Smooth muscle cell (in vitro differentiated cells): ENCODE measurements around the gene GDA. TPM values are rescaled to one million over a fixed set of nuclear protein-coding genes. Genes with fewer than 3 reads are reported as not detected.
A peak's percentile ranks its signal among the peaks of the same experiment; 100 is the strongest.

Experiments
- DNase-seq: peaks from one replicate; lab custom pipeline; 2025; ENCODE audit not compliant: unreplicated experiment; lab: John Stamatoyannopoulos, UW
- H2AFZ ChIP-seq: fragments of 200-600 bp; sonication (generic); 2 replicates; pipeline ENCODE4 v1.6.0; 2016; ENCODE audit warnings: antibody characterized with exemption, low read depth, mild to moderate bottlenecking
- H3F3A ChIP-seq: fragments of 200-600 bp; sonication (generic); 2 replicates; pipeline ENCODE4 v1.6.0; 2017; ENCODE audit warnings: antibody characterized with exemption, low read depth
- H3K27ac ChIP-seq: fragments of 200-600 bp; sonication (generic); 2 replicates; pipeline ENCODE4 v1.5.1; 2016; ENCODE audit warnings: low read depth, mild to moderate bottlenecking
- H3K27me3 ChIP-seq: fragments of 200-600 bp; sonication (generic); 2 replicates; pipeline ENCODE4 v1.6.1; 2016; ENCODE audit warnings: low read depth, mild to moderate bottlenecking
- H3K36me3 ChIP-seq: fragments of 200-600 bp; sonication (generic); 2 replicates; pipeline ENCODE4 v1.5.1; 2016; ENCODE audit warnings: low read depth
- H3K4me1 ChIP-seq: fragments of 200-600 bp; sonication (generic); 2 replicates; pipeline ENCODE4 v1.5.1; 2016; ENCODE audit warnings: low read depth
- H3K4me2 ChIP-seq: fragments of 200-600 bp; sonication (generic); 2 replicates; pipeline ENCODE4 v1.6.0; 2016; ENCODE audit warnings: mild to moderate bottlenecking
- H3K4me3 ChIP-seq: fragments of 200-600 bp; sonication (generic); 2 replicates; pipeline ENCODE4 v1.5.1; 2016; ENCODE audit warnings: mild to moderate bottlenecking
- H3K79me2 ChIP-seq: fragments of 200-600 bp; sonication (generic); 2 replicates; pipeline ENCODE4 v1.6.0; 2016; ENCODE audit warnings: low read depth, mild to moderate bottlenecking
- H3K9ac ChIP-seq: fragments of 200-600 bp; sonication (generic); 2 replicates; pipeline ENCODE4 v1.6.0; 2016; ENCODE audit warnings: low read depth
- H3K9me3 ChIP-seq: fragments of 200-600 bp; sonication (generic); replicated peaks from 2 replicates; pipeline ENCODE4 v1.5.1; 2016; ENCODE audit warnings: low read depth
- H4K20me1 ChIP-seq: fragments of 200-600 bp; sonication (generic); 2 replicates; pipeline ENCODE4 v1.6.0; 2016; ENCODE audit warnings: low read depth
- CTCF ChIP-seq: fragments of 200-600 bp; sonication (generic); IDR thresholded peaks from 2 replicates; pipeline ENCODE4 v1.5.1; 2017; ENCODE audit warnings: borderline replicate concordance, mild to moderate bottlenecking, antibody characterized with exemption; ENCODE audit not compliant: insufficient read depth, poor library complexity, severe bottlenecking
- WGBS: methylation state at CpG from one replicate; pipeline ENCODE4 v1.1.7; 2016; ENCODE audit warnings: low lambda C conversion rate; 5-methylcytosine and 5-hydroxymethylcytosine counted together
- polyA plus RNA-seq: library from polyadenylated mRNA; unstranded; fragments of >200 nt; fragmentation: Nextera tagmentation; extraction: Ambion mirVana; gene quantifications from 2 replicates; pipeline ENCODE4 v1.2.1, GENCODE V29; 2016
- total RNA-seq: library from RNA; depleted of rRNA; stranded (reverse); fragments of >200 nt; gene quantifications from 2 replicates; pipeline ENCODE4 v1.2.3, GENCODE V29; 2014

The GDA gene
- total and polyA plus RNA-seq, 2 experiments from 2014 or later: 1.4 to 10.3 TPM

- Histone ChIP-seq H3K4me1 (no peaks in the 10 kb centered on the region), H3K27me3 (no peaks in the 10 kb centered on the region), H3K79me2 (no peaks in the 10 kb centered on the region), H3F3A (no peaks in the 10 kb centered on the region), H3K9ac (no peak overlapping the region), H3K4me2 (no peak overlapping the region), H4K20me1 (no peaks in the 10 kb centered on the region), H3K36me3 (no peaks in the 10 kb centered on the region), H3K4me3 (no peak overlapping the region), H3K27ac (no peak overlapping the region), H2AFZ (no peak overlapping the region), H3K9me3 (no peaks in the 10 kb centered on the region)
- 77% methylated on average over 3 of the region's 3 CpGs for WGBS
- TF ChIP-seq CTCF: peak; percentile 50
- no peak for DNase-seq
Observed at GRCh38 chr9:72203205-72203803, 54.1 kb downstream of the GDA start.

DNA sequence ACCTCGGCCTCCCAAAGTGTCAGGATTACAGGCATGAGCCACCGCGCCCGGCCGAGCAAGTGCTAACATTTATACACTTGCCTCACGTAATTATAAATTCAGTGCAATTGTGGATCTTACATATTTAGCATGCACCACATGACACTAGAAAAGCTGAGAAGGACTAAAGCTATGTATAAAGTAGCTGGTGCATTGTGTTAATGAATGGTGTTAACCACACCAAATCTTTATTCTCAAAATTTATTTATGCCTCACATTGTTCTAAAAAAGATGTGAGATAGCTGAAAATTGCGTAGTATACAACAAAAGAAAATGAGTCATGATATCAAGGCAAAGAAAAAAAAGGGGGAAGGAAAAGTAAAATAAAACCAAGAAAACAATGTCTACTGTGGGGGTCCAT, 54.8 kb downstream of the GDA start:
- H3K9me3 ChIP-seq: no peaks in the 10 kb centered on the region
- DNase-seq: no peak
- H2AFZ ChIP-seq: no peak overlapping the region
- no peak overlapping the region for H3K27ac ChIP-seq
- 93% methylated on average over 7 of the region's 7 CpGs for WGBS
- H4K20me1 ChIP-seq: no peaks in the 10 kb centered on the region
- no peaks in the 10 kb centered on the region for H3F3A ChIP-seq
- H3K36me3 ChIP-seq: no peaks in the 10 kb centered on the region
- H3K27me3 ChIP-seq: no peaks in the 10 kb centered on the region
- no peaks in the 10 kb centered on the region for H3K79me2 ChIP-seq
- H3K4me2 ChIP-seq: no peak overlapping the region
- no peak for TF ChIP-seq CTCF
- no peaks in the 10 kb centered on the region for H3K4me1 ChIP-seq
- H3K9ac ChIP-seq: no peak overlapping the region
- no peak overlapping the region for H3K4me3 ChIP-seq

GRCh38 chr9:72205513-72205912, 56.3 kb downstream of the GDA start:
- no peaks in the 10 kb centered on the region for H3K4me1 ChIP-seq
- H4K20me1 ChIP-seq: no peaks in the 10 kb centered on the region
- no peak for DNase-seq
- H3K4me2 ChIP-seq: no peak overlapping the region
- H3K79me2 ChIP-seq: no peaks in the 10 kb centered on the region
- no peaks in the 10 kb centered on the region for H3K36me3 ChIP-seq
- H3F3A ChIP-seq: no peaks in the 10 kb centered on the region
- no peak for TF ChIP-seq CTCF
- no peak overlapping the region for H3K4me3 ChIP-seq
- no peak overlapping the region for H2AFZ ChIP-seq
- H3K9me3 ChIP-seq: no peaks in the 10 kb centered on the region
- no peak overlapping the region for H3K27ac ChIP-seq
- H3K9ac ChIP-seq: no peak overlapping the region
- H3K27me3 ChIP-seq: no peaks in the 10 kb centered on the region

DNA sequence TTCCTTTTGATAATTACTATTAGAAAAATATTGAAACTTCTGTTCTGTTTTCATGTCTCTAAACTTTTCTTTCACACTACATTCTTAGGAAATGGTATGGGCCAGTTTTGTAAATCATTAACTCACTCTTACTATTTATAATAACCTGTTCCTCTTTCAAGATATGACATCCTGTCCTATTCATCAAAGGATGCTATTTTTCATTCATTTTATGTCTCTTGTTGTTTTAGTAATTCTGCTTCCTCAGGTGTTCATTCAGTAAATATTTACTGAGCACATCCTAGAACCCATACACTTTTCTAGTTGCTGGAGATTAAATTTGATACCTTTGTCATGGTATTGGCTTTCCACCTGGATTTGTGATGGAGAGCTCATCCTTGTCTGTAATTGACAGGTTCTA, 58.0 kb downstream of the GDA start:
- H3K4me1 ChIP-seq: no peaks in the 10 kb centered on the region
- no peaks in the 10 kb centered on the region for H3K36me3 ChIP-seq
- H3K4me3 ChIP-seq: no peak overlapping the region
- H3K9me3 ChIP-seq: no peaks in the 10 kb centered on the region
- no peaks in the 10 kb centered on the region for H3F3A ChIP-seq
- H2AFZ ChIP-seq: no peak overlapping the region
- no peaks in the 10 kb centered on the region for H3K27me3 ChIP-seq
- H3K27ac ChIP-seq: no peak overlapping the region
- H3K79me2 ChIP-seq: no peaks in the 10 kb centered on the region
- no peaks in the 10 kb centered on the region for H4K20me1 ChIP-seq
- H3K9ac ChIP-seq: no peak overlapping the region
- no peak overlapping the region for H3K4me2 ChIP-seq
- no peak for DNase-seq
- TF ChIP-seq CTCF: no peak
